Raji (cell line): ENCODE results near the gene FGF9.

Source experiments
- POLR2A ChIP-seq: IDR thresholded peaks from 2 replicates; pipeline ENCODE4 v1.6.1; 2011; ENCODE audit warnings: low read depth, low read length, control low read depth; ENCODE audit not compliant: insufficient read depth

FGF9 gene

GRCh38 chr13:21730186-21730880, 59.5 kb downstream of the FGF9 start:
- no peak for TF ChIP-seq POLR2A

DNA sequence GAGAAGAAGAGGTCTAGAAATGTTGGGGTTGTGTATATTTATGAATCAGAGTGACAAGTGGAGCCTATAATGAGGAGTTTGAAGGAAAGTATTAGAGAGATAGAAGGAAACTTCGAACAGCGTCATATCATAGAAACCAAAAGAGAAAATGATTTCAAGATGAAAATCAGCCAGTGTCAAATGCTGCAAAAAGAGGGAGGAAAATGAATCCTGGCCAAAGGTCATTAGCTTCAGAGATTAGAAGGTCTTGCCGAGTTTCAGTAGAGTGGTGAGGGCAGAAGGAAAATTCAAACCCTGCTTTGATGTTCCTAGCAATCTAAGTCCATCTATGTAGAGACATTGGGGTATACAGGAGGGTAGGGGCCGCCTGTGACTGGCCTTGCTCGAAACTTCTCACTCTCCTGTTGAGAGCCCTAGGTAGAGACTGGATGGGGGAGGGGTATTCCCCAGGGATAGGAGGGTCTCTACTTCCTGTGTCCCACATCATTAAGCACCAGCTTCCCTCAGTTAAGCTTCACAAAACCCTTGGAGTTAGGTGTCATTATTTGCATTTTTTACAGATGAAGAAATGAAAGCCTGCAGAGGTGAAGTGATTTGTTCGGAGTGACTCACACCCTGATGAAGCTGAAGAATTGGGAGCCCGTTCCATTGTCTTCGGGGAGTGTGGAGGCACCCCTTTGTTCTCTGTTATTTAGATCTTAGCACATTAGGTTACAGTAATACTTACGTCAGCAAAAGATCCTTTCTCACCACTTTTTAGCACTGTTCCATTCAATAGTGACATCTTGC, 62.8 kb downstream of the FGF9 start:
- TF ChIP-seq POLR2A: no peak

GRCh38 chr13:21734961-21735360, 64.1 kb downstream of the FGF9 start:
- no peak for TF ChIP-seq POLR2A

DNA sequence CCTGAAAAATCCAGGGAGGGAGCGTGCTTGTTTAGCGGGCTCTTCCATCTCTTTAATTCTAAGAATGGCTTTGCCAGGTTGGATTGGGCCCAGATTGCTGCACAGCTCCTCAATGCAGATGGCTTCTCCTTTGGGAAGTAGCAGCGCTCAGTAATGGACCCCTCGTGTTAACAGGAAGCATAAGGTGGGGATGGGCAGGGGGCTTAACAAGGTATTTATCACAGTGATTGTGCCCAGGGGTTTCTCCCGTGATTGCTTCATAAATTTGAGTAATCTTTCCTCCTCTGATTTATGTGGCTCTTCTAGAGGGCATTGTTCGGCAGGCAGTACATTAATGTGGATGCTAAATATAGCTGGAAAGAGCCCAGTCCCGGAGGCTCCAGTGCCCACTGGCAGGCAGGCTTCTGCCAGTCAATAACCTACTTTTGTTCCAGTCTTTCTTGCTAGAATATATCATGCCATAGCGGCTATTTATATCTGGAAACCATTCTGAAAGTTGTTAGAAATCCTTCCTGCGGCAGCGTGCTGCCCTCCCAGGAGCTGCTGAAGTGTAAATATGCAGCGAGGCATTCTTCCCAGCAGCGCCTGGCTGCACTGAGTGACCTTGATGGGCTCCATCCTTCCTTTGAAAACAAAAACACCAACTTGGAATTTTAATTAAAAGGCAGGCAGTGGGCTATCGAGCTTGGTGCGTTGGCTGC, 65.0 kb downstream of the FGF9 start:
- TF ChIP-seq POLR2A: no peak

GRCh38 chr13:21736926-21737325, 66.1 kb downstream of the FGF9 start:
- TF ChIP-seq POLR2A: no peak

DNA sequence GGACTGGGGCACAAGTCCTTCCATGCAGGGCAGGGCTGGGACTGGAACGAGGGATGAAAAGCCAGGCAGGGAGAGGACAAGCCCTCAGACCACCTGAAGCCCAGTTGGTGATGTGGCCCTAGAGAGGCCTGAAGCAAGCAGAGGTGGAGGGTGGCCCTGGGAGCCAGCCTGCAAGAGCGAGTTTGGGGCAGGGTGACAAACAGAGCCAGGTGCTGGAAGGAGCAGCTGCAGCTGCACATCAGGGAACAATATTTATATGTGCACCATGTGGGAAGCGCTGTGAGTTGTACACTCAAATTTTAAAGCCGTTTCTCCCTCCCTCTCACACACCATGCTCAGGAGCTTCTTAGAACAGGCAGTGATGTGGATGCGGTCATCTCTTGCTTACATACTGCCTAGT, 67.8 kb downstream of the FGF9 start:
- TF ChIP-seq POLR2A: no peak

GRCh38 chr13:21739771-21740170, 68.9 kb downstream of the FGF9 start:
- TF ChIP-seq POLR2A: no peak

GRCh38 chr13:21741396-21741979, 70.6 kb downstream of the FGF9 start:
- TF ChIP-seq POLR2A: no peak

DNA sequence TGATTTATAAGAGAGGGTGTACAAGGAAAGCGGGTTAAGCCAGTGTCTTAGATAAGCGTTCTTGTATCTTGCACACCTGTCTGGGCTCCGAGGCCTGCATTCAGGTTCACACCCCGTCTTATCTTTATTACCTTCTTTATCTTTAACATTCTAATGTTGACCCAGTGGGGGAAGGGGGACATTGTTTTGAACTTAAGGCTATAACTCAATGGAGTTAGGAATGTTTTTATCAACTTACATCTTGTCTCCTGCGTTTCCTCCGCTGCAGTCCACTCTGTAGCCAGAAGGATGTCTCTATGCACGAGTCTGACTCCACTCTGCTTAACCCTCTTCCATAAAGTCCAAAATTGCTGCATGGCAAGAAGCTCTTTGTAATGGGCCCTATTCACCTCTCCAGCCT, 71.2 kb downstream of the FGF9 start:
- no peak for TF ChIP-seq POLR2A

DNA sequence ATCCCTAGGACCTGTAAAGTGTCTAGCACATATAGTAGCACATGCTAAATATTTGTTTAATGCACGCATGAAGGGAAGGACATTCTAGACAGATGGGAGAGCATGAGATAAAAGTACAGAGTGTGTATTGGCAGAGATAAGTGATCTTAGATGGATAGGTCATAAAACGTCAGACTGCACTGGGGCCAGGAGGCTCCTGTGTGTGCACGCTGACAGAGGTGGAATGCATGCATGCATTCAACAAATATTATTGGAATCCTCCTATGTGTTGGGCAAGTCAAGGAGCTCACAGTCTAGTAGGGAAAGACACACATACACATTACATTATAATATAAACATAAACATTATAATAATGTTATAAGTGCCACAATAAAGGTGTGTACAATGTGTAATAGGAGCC, 73.3 kb downstream of the FGF9 start:
- no peak for TF ChIP-seq POLR2A

DNA sequence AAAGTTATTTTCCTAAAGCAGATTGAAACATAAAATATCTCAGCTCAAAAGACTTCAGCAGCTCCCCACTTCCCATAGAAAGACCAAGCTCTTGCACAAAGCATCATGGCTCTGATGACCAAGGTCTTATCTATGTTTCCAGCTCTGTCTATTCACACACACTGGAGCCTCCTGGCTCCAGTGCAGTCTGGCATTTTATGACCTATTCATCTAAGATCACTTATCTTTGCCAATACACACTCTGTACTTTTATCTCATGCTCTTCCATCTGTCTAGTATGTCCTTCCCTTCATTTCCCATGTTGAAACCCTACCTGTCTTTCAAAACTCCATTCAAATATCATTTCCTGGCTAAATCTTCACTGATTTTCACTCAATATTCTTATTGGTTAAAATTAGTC, 74.4 kb downstream of the FGF9 start:
- no peak for TF ChIP-seq POLR2A

DNA sequence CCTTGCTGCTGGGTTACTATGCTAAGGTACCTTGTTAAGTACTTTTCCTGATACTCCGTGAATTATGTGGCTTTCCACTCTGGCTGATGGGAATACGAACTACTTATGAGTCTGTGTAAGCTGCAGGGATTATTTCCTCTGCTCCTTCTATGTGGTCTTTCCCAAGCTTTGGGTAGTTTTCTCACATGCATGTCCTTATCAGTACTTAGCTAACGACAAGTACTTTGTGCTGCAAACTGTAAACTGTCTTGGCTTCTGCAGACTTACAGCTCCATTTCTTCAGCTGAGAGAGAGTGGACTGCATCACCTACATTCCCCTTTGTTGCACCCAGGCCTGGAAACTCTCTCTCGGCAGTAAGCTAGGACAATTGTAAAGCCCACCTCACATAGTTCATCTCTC, 76.6 kb downstream of the FGF9 start:
- TF ChIP-seq POLR2A: no peak

DNA sequence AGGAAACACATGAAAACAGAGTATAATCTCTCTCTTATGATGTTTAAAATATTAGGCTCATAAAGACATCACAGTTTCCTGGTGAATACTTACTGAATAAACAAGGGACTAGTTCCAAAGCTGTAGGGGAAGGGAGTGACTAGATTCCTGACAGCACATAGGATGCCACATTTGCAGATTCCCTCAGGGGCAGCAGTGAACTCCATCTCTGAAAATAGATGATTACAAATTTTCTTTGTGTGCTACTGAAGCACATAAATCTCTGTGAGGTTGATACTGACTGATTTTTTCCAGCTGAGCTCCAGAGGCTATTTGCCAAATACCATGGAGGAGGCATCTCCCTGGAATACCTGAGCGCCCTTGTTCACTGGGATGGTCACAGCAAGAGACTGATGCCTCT, 77.3 kb downstream of the FGF9 start:
- no peak for TF ChIP-seq POLR2A

- no peak for TF ChIP-seq POLR2A
These were observed 78.5 kb downstream of the FGF9 start for GRCh38 chr13:21749410-21749809.

- TF ChIP-seq POLR2A: no peak
These were observed 81.6 kb downstream of the FGF9 start for GRCh38 chr13:21752501-21752900.

DNA sequence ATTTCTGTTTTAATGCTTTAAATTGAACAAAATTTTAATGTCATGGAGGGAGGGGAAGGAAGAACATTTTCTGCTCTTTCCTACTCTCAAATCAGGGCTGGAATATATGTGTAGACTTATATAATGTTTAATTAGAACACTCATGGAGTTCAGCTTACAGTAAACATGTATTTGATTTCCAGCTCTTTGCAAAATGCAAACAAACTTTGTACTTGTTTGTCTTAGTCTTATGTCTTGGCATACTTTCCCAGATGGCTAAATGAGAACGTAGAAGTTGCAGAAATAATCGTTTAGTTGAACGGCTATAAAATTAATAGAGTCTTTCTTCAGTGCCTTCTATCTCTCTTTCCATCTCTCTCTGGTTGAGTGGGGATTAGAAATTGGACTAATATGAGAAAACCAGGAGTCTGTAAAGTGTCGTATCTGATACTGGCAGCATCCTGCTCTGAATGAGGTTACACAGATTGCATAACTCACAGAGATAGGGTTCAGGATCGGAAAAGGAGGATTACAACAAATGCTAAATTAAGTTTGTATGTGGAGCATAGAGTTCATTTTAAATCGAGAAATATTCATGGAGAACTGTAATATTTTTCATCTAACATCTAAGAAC, 82.3 kb downstream of the FGF9 start:
- no peak for TF ChIP-seq POLR2A
